ENCODE data around the gene EPHA4.

DNA sequence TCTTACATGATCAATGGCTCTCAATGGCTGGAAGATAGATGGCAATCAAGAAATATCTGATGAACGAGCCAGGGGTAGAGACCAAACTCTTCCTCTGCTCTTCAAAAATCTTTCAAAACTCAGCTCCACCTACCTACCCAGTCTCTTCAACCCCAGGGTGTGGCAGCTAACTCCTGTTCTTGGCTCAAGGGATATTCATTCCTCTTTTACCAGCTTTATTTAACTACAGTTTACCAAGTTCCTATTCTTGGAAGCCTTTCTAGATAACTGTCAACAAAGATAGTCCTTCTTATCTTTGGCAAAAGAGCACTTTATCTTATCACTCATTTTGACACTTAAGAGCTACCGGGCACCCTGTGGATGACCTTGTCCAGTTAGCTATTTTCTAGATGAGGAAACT lies 36.3 kb downstream of the EPHA4 start:
- TF ChIP-seq CTCF (IDR thresholded peaks at IDR 0.05) (no peak), POLR2AphosphoS5 (IDR thresholded peaks at IDR 0.05; ENCODE audit: insufficient read depth in 1 of 2, low read depth in 1 of 2) (no peak)

Measured in vagina (tissue), 2 donors.